ENCODE results near the gene ASPG.

Gene ASPG

GRCh38 chr14:104105071-104105821, 19.7 kb downstream of the ASPG start:
- DNase-seq (ENCODE audit: low read depth): no peak

- no peak for DNase-seq (ENCODE audit: low read depth)
Observed at GRCh38 chr14:104105822-104106470, 20.4 kb downstream of the ASPG start.

- no peak for DNase-seq (ENCODE audit: low read depth)
Observed at GRCh38 chr14:104106471-104106991, 21.0 kb downstream of the ASPG start.

GRCh38 chr14:104107101-104107581, 21.6 kb downstream of the ASPG start:
- DNase-seq (ENCODE audit: low read depth): no peak

GRCh38 chr14:104107611-104108569, 22.4 kb downstream of the ASPG start:
- DNase-seq (ENCODE audit: low read depth): no peak

GRCh38 chr14:104108570-104109541, 23.4 kb downstream of the ASPG start:
- no peak for DNase-seq (ENCODE audit: low read depth)

DNA sequence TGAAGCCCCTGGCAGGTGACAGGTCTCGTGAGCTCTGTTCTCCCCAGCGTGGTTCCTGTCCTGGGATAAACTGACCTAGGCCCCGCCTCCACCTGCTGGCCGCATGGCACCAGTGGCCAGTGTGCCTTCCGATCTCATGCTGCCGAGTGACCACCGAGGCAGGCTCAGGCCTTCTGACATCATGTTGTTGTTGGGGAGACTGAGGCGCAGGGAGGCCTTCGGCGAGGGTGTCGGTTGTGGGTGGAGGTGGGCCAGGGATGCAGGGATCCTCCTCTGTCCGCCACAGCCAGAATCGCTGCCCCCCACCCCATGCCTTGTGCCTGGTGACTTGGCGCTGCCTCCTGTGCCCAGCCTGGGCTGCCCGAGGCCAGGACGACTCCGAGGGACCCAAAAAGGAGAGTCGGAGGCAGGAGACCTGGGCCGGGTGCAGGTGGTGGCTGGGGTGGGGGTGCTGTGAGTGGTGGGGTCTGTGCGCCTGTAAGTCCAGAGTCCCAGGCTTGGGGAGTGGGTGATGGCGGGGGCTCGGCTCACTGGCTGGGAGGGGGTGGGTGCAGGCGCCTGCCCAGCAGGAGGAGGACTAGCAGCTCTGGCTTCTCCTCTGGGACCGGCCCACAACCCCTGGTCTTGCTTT, 24.3 kb downstream of the ASPG start:
- DNase-seq (ENCODE audit: low read depth): no peak

DNA sequence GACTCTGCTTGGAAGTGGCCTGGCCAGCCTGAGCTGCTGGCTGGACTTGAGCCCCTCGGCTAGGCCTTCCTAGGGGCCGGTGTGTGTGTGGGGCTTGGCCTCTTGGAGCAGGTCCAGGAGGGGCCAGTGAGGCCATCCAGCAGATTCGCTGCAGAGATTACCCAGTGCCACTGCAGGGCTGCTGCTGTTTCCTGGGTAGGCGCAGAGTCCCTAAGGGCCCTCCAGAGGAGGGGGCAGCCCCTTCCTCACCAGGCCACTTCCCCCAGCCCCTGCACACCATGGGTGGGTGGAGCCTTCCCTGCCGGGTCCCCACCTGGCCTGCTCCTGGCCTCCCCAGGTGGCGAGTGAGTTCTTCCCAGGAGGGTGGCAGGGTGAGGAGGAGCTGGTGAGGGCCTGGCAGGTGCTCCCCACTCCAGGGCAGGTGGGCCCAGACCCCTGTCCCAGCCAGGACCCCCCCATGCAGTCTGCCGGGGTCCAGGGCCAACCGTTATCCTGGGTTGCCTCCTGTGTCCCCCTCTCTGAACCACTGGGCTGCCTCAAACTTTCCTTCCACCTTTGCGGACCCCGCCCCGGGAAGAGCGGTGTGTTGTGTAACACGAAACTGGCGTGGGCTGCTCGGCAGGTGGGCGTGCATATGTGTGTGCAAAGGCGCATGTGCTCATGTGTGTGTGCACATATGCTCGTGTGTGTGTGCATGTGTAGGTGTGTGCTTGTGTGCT, 25.1 kb downstream of the ASPG start:
- no peak for DNase-seq (ENCODE audit: low read depth)

- no peak for DNase-seq (ENCODE audit: low read depth)
Observed at GRCh38 chr14:104111301-104112112, 26.0 kb downstream of the ASPG start.

- DNase-seq (ENCODE audit: low read depth): no peak
Observed at GRCh38 chr14:104112113-104112505, 26.6 kb downstream of the ASPG start.

DNA sequence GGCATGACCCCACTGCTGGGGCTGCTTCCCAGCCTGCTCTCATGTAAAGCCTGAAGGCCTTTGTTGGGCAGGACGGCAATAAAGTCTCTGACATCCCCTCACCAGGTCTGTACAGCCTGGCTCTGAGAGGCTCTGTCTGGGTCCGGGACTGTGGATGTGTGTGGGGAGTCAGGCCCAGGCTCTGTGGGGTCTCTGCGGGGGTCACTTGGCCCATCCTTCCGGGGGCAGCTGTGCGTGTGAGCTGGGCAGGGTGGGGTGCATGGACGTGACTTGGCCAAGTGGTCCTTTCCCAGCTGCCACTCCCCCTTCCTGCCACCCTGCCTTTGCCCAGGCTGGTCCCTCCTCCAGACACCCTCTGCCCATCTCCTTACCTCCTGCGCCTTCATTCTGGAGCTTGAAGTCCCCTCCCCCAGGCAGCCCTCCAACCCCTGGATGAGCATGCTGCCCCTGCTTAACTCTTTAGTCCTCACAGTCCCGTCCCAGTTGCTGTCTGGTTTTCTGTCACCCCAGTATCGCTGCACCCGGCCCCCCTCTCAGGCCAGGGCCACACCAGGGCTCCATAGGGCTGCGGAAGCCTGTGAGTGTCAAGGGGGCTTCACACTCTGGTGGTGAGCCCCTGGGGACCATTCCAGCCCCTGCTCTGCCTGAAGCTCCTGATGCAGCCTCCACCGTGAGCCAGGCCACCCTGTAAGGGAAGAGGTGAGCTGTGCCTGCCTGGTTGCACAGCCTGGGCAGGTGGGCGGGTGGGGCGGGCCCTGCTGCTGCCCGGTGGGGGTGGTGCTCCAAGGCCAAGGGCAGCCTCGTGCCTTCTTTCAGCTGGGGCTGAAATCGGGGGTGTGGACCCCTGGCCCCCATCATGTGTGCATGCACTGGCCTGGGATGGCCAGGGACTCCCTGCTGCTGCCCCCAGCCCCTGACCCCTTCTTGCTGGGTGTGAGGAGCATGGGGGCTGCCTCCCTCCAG, 27.4 kb downstream of the ASPG start:
- no peak for DNase-seq (ENCODE audit: low read depth)

- DNase-seq (ENCODE audit: low read depth): no peak
Observed at GRCh38 chr14:104113631-104114420, 28.3 kb downstream of the ASPG start.

- no peak for DNase-seq (ENCODE audit: low read depth)
Observed at GRCh38 chr14:104114421-104115130, 29.1 kb downstream of the ASPG start.

DNA sequence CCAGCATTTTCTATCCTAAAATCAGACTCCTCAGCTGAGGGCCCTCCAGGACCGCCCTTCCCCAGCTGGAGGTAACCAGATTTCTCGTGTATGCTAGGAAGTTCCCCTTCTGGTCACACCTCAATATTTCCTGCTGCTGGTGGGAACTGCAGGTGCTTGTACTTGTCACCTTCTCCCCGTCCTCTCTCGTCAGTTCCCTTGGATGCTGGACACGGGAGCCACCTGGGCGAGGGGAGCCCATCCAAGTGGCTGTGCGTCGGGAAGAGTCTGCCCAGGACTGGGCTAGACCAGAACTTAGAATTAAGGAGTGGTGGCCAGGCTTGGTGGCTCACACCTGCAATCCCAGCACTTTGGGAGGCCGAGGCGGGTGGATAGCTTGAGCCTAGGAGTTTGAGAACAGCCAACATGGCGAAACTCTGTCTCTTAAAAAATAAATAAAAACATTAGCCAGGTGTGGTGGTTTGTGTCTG, 29.7 kb downstream of the ASPG start:
- no peak for DNase-seq (ENCODE audit: low read depth)

DNA sequence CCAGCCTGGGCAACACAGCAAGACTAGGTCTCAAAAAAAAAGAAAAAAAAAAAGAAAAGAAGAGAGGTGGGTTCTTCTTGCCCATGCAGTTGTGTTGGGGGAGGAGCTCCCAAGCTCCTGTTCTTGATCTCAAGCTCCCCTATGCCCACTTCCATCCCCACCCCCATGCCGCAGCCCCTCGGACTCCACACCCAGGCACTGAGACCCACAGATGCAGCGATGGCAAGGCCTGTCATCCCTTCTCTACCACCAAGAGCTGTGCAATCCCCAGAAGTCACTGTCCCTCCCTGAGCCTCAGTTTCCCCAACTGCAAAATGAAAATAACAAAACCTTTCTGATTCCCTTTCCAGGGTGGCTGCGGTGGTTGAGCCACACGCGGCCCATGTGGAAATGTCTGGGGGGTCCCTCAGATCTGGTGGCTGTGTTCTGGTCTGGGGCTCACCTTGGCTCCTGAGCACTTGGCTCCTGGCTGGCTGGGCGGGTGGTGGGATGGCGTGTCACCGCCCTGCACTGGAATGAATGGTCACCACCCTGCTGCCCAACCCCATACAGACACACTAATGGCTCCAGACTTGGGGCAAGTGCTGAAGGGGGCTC, 30.3 kb downstream of the ASPG start:
- no peak for DNase-seq (ENCODE audit: low read depth)

GRCh38 chr14:104116288-104116755, 30.8 kb downstream of the ASPG start:
- DNase-seq (ENCODE audit: low read depth): no peak

All from stimulated activated CD8-positive, alpha-beta memory T cell treated with anti-CD3 and anti-CD28 coated beads, Interleukin-7, amount 100 ng/mL, for 24 hours (primary cell).